ENCODE data around the gene FAM234B. TPM values are rescaled to one million over a fixed set of nuclear protein-coding genes. Genes with fewer than 3 reads are reported as not detected.

Gene FAM234B
- total RNA-seq, 2 donors from 2014 or later, result 4.5 to 8.5 TPM

DNA sequence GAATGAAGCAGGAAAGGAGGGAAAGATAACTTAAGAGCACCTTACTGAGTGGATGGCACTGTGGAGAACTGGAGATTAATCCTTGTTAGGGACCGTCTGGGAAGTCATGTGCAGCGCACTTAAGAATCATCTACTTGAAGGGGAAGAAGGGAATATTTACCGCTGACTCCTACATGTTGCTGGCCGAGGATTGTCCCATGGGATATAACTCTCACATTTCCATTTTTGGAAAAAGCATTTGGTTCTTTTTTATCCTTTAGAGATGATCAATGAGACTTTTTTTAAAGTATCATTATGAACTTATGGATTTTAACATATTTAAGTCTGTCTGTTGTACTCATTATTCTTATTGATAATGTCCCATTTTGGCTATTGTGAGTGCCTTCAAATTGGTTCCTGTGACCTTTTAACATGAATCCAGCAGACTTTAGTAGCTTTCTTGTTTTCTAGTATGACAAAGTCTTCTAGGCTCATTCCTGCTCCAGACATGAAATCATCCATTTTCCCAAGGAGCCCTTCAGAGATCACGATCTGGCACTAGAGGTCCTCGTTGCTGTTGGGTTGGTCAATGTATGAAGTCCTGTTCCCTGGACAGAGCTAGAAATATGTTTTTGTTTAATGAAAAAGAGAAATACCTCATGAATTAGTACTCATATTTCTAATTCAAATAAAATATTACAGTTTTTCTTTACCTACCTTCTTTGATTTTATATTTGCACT lies 20.2 kb upstream of the FAM234B start:
- ATAC-seq (ENCODE audit: insufficient number of reproducible peaks, low FRiP score, low read depth) (no peak), DNase-seq (ENCODE audit: low spot score) (no peak)
- Histone ChIP-seq H3K36me3 (no peaks in the 10 kb centered on the region), H3K9me3 (no peaks in the 10 kb centered on the region), H3K27me3 (replicated peaks; ENCODE audit: insufficient read depth) (no peaks in the 10 kb centered on the region), H3K4me3 (no peak overlapping the region), H3K4me1 (ENCODE audit: control insufficient read depth in 1 of 2, low read depth in 2 of 2) (peaks cover 12 to 20% of the 10 kb centered on the region in 2 donors), H3K27ac (peak overlapping the region in 1 of 2 donors; percentile 23)
- TF ChIP-seq, protein P1, sequence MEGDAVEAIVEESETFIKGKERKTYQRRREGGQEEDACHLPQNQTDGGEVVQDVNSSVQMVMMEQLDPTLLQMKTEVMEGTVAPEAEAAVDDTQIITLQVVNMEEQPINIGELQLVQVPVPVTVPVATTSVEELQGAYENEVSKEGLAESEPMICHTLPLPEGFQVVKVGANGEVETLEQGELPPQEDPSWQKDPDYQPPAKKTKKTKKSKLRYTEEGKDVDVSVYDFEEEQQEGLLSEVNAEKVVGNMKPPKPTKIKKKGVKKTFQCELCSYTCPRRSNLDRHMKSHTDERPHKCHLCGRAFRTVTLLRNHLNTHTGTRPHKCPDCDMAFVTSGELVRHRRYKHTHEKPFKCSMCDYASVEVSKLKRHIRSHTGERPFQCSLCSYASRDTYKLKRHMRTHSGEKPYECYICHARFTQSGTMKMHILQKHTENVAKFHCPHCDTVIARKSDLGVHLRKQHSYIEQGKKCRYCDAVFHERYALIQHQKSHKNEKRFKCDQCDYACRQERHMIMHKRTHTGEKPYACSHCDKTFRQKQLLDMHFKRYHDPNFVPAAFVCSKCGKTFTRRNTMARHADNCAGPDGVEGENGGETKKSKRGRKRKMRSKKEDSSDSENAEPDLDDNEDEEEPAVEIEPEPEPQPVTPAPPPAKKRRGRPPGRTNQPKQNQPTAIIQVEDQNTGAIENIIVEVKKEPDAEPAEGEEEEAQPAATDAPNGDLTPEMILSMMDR (IDR thresholded peaks at IDR 0.05), result peak; percentile 49

DNA sequence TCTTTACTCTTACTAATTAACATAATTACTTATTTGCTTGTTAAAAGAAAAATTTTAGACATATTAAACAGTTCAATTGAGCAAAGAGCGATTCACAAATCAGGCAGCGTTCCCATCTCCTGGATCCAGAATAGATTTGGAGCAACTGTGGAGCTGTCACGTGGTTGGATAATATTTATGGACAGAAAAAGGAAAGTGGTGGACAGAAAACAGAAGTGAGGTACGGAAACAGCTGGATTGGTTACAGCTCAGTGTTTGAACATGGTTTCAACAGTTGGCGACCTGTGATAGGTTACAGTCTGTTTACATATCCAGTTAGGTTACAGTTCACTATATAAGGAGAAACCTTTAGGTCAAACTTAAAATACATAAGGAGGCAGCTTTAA lies 19.7 kb upstream of the FAM234B start:
- Histone ChIP-seq H3K4me1 (ENCODE audit: control insufficient read depth in 1 of 2, low read depth in 2 of 2) (peaks cover 12 to 20% of the 10 kb centered on the region in 2 donors), H3K9me3 (no peaks in the 10 kb centered on the region), H3K27me3 (replicated peaks; ENCODE audit: insufficient read depth) (no peaks in the 10 kb centered on the region), H3K36me3 (no peaks in the 10 kb centered on the region), H3K27ac (peak overlapping the region in 1 of 2 donors; percentile 23), H3K4me3 (no peak overlapping the region)
- TF ChIP-seq, protein P1 (IDR thresholded peaks at IDR 0.05), result no peak
- ATAC-seq (ENCODE audit: insufficient number of reproducible peaks, low FRiP score, low read depth) (no peak), DNase-seq (ENCODE audit: low spot score) (no peak)

DNA sequence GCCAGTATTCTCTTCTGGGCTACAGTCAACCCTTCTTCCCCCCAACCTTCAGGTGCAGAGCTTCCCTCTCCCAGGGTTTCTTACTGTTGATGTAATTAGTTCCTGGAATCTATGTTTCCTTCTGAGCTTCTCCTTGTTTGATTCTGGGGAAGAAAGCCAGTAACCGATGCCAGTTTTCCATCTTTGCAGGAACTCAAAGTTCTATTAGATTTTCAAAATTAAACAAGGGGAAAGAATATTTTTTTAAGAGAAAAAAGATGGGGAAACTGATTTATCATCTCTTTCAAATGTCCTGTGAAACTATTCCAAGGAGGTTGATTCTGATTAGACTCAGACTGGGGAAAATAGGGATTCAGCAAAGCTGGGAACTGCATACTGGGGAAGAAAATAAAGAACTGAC lies 17.9 kb upstream of the FAM234B start:
- H3K36me3 ChIP-seq, result no peaks in the 10 kb centered on the region
- peaks cover 12 to 20% of the 10 kb centered on the region in 2 donors for H3K4me1 ChIP-seq (ENCODE audit: control insufficient read depth in 1 of 2, low read depth in 2 of 2)
- peak overlapping the region in 1 of 2 donors; percentile 29 for H3K27ac ChIP-seq
- TF ChIP-seq, protein P1 (IDR thresholded peaks at IDR 0.05), result no peak
- no peak for ATAC-seq (ENCODE audit: insufficient number of reproducible peaks, low FRiP score, low read depth)
- no peak for DNase-seq (ENCODE audit: low spot score)
- H3K9me3 ChIP-seq, result no peaks in the 10 kb centered on the region
- no peak overlapping the region for H3K4me3 ChIP-seq
- H3K27me3 ChIP-seq (replicated peaks; ENCODE audit: insufficient read depth), result no peaks in the 10 kb centered on the region

DNA sequence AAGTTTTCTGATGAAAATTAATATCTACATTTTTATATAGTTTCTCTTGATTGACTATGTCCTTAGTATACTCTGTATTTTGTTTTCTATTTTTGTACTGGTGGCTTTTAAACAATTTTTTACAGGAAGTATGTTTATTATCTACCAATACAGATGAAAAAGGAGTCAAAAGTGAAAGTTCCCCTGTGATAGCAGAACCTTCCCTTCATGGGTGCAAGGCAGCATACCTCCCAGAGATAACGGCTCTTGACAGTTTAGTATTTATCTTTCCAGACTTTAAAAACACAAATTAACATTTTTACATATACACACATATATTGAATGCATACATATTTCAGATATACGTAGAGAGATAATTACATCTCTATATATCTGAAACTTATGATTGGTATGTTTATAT lies 17.1 kb upstream of the FAM234B start:
- TF ChIP-seq, protein P1 (IDR thresholded peaks at IDR 0.05), result no peak
- Histone ChIP-seq H3K4me1 (ENCODE audit: control insufficient read depth in 1 of 2, low read depth in 2 of 2) (peaks cover 12 to 20% of the 10 kb centered on the region in 2 donors), H3K9me3 (no peaks in the 10 kb centered on the region), H3K27ac (no peak overlapping the region), H3K27me3 (replicated peaks; ENCODE audit: insufficient read depth) (no peaks in the 10 kb centered on the region), H3K36me3 (no peaks in the 10 kb centered on the region), H3K4me3 (no peak overlapping the region)
- ATAC-seq (ENCODE audit: insufficient number of reproducible peaks, low FRiP score, low read depth) (no peak), DNase-seq (ENCODE audit: low spot score) (no peak)

DNA sequence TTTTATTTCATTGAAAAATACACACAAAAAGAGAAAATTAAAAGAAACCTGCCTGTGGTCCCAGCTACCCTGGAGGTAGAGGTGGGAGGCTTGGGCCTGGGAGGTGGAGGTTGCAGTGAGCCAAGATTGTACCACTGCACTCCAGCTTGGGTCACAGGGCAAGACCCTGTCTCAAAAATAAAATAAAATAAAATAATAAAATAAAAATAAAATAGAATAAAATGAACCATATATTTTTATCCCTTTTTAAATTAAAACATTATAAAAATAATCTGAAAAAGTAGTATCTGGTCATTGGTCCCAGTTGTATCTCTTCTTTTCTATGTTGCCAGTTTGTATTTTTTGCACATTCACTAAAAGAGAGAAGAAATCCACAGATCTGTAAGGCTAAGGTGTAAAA lies 16.7 kb upstream of the FAM234B start:
- H3K36me3 ChIP-seq, result no peaks in the 10 kb centered on the region
- TF ChIP-seq, protein P1 (IDR thresholded peaks at IDR 0.05), result no peak
- no peak overlapping the region for H3K4me3 ChIP-seq
- no peaks in the 10 kb centered on the region for H3K27me3 ChIP-seq (replicated peaks; ENCODE audit: insufficient read depth)
- H3K4me1 ChIP-seq (ENCODE audit: control insufficient read depth in 1 of 2, low read depth in 2 of 2), result peaks cover 12 to 20% of the 10 kb centered on the region in 2 donors
- no peak overlapping the region for H3K27ac ChIP-seq
- DNase-seq (ENCODE audit: low spot score) (no peak), ATAC-seq (ENCODE audit: insufficient number of reproducible peaks, low FRiP score, low read depth) (no peak)
- H3K9me3 ChIP-seq, result no peaks in the 10 kb centered on the region

Measured in thoracic aorta (tissue), 2 donors.